Omental fat pad (tissue), 4 donors: ENCODE results near the gene POU6F2. TPM values are rescaled to one million over a fixed set of nuclear protein-coding genes. Genes with fewer than 3 reads are reported as not detected.

Experiments
- ATAC-seq: fragments of 150-250 bp; one replicate; pipeline ENCODE4 v1.9.1; 2016; ENCODE audit warnings: mild to moderate bottlenecking, moderate library complexity; ENCODE audit not compliant: low FRiP score
- DNase-seq: peaks from one replicate; pipeline ENCODE4 v3.0.0-alpha.2; 2019; ENCODE audit warnings: low spot score
- total RNA-seq, 4 donors: library from RNA; depleted of rRNA; stranded (reverse); fragments of >200 nt; gene quantifications; one replicate each; pipeline ENCODE4 v1.1.0, GENCODE V29; 2016
- TF ChIP-seq, protein P1 (sequence below), 3 donors: fragments of 450-650 bp; IDR thresholded peaks; one replicate each; pipeline ENCODE4 v1.5.1; 2016 to 2017; ENCODE audit warnings: antibody characterized with exemption in 3 of 3, mild to moderate bottlenecking in 3 of 3, moderate library complexity in 2 of 3

POU6F2 gene
- total RNA-seq, 4 donors from 2014 or later: 0.12 to 0.56 (median 0.37) TPM; not detected in 1

GRCh38 chr7:39056153-39056552 lies 78.4 kb downstream of the POU6F2 start:
- no peak for ATAC-seq
- DNase-seq: no peak
- TF ChIP-seq, protein P1, sequence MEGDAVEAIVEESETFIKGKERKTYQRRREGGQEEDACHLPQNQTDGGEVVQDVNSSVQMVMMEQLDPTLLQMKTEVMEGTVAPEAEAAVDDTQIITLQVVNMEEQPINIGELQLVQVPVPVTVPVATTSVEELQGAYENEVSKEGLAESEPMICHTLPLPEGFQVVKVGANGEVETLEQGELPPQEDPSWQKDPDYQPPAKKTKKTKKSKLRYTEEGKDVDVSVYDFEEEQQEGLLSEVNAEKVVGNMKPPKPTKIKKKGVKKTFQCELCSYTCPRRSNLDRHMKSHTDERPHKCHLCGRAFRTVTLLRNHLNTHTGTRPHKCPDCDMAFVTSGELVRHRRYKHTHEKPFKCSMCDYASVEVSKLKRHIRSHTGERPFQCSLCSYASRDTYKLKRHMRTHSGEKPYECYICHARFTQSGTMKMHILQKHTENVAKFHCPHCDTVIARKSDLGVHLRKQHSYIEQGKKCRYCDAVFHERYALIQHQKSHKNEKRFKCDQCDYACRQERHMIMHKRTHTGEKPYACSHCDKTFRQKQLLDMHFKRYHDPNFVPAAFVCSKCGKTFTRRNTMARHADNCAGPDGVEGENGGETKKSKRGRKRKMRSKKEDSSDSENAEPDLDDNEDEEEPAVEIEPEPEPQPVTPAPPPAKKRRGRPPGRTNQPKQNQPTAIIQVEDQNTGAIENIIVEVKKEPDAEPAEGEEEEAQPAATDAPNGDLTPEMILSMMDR (IDR thresholded peaks at IDR 0.05): no peak

- TF ChIP-seq, protein P1 (IDR thresholded peaks at IDR 0.05): no peak
Observed at GRCh38 chr7:39062811-39063210, 85.1 kb downstream of the POU6F2 start.

DNA sequence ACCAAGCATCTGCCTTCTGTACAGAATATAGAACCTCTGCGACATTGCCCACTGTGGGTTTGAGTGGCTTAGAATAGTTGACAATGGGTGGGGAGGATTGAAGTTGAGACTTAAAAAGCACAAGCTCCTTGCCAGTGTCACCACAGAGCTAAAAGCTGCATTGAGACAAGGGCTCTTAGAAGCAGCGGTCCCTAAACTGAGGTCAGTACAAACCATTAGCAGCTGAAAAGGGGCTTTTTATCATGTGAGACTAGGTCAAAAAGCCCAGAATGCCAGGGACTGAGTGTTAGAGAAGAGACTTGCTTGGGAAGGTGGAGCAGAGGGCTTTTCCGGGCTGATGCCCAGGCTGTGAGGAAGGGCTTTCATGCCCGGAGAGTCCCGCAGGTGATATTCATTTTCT lies 91.3 kb downstream of the POU6F2 start:
- ATAC-seq (no peak), DNase-seq (no peak)
- TF ChIP-seq, protein P1 (IDR thresholded peaks at IDR 0.05): no peak

More at GRCh38 chr7:39062811-39063210, 85.1 kb downstream of the POU6F2 start:
- ATAC-seq (no peak), DNase-seq (no peak)

DNA sequence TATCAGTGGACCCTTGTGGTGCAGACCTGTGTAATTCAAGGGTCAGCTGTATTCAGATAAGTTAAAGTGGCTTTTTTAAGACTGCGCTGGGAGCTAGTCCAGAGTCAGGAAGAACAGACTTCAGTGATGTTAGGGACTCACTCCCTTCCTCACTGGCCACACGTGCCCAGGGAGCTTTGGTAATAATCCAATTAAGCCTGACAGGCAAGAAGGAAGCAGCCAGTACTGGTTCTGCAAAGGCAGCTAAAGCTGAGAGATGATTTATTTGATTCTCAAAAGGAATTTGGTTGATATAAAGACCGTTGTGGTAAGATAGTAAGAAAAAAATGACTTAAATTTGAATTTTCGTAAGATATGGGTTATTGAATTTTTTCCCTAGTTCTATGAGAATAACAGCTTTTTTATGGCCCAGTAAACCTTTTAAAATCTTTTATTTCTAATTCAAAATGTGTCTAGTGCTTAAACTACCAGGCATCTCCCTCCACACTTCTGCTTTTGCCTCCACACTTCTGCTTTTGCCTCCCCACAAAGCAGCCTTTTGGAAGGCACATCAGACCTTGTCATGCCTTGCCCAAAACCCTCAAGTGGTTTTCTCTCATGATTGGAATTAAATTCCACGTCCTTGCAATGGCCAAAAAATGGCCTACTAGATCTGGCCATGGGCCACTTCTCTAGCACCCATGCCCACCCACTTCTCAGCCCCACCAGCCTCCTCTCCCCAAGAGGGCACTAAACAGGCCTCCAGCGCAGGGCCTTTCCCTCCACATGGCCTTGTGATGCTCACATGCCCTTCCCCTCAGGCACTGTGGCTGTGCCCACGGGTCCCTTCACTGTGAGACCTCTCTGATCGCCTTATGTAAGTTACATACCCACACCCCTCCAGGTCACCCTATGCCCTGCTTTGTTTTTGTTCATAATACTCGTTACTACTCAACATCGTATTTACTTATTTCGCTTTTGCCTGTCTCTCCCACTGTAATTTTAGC lies 92.5 kb downstream of the POU6F2 start:
- ATAC-seq (no peak), DNase-seq (no peak)
- TF ChIP-seq, protein P1 (IDR thresholded peaks at IDR 0.05): no peak

GRCh38 chr7:39071116-39071515 lies 93.4 kb downstream of the POU6F2 start:
- TF ChIP-seq, protein P1 (IDR thresholded peaks at IDR 0.05): no peak
- DNase-seq (no peak), ATAC-seq (no peak)

DNA sequence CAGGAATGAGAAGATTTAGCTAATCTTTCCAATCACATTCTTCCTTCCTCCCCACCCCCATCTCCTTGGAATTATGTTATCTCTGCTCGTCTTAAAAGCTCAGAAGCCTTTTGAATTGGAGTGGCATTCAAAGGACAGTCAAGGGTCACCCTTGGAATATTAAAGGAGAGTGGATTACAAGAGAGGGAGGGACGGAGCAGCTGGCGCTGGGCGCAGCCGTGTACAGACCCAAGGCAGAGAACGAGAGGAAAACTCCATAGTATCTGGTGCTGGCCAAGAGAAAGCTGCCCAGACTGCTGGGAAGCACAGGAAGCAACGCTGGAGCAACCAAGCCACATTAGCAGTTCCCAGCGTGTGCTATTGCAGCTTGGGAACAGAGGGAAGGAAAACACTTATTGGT lies 95.7 kb downstream of the POU6F2 start:
- TF ChIP-seq, protein P1 (IDR thresholded peaks at IDR 0.05): no peak
- DNase-seq: no peak
- ATAC-seq: no peak

DNA sequence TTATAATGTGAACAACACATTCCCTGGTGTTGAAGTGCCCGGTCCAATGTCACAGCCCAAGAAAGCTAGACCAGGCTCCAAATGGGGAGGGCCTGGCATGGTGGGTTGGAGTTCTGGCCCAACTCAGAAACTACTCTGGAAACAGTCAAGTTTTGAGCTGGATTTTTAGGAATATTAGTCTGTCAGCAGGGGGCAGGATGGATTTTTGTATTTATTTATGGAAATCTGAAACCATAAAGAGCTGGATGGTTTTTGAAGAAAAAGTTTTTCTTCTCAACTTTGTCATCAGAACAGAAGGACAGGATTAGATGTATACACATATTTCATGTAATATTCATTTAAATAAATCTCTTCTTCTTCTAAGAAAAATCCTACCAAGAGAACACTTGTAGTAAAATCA lies 97.5 kb downstream of the POU6F2 start:
- no peak for ATAC-seq
- TF ChIP-seq, protein P1 (IDR thresholded peaks at IDR 0.05): no peak
- no peak for DNase-seq
